Cardiac muscle cell (in vitro differentiated cells and primary cell): ENCODE results near the gene YRDC. TPM values are rescaled to one million over a fixed set of nuclear protein-coding genes. Genes with fewer than 3 reads are reported as not detected.

Source experiments
- DNase-seq, 2 donors: peaks; one replicate each; pipeline versions ENCODE4 v3.0.0 to v3.0.0-alpha.2; 2010 to 2017; ENCODE audit warnings: low read depth in 1 of 2, low spot score in 1 of 2
- H3K27ac ChIP-seq: fragments of 200-600 bp; sonication (generic); 2 replicates; pipeline ENCODE4 v1.5.1; 2016
- H3K27me3 ChIP-seq: fragments of 200-600 bp; sonication (generic); 2 replicates; pipeline ENCODE4 v1.6.0; 2016; ENCODE audit warnings: control low read depth
- H3K36me3 ChIP-seq: fragments of 200-600 bp; sonication (generic); 2 replicates; pipeline ENCODE4 v1.5.1; 2016; ENCODE audit warnings: control low read depth
- H3K4me1 ChIP-seq: fragments of 200-600 bp; sonication (generic); 2 replicates; pipeline ENCODE4 v1.8.1; 2017; ENCODE audit warnings: low read depth, mild to moderate bottlenecking, mixed run types
- H3K4me3 ChIP-seq: fragments of 200-600 bp; sonication (generic); 2 replicates; pipeline ENCODE4 v1.5.1; 2016; ENCODE audit warnings: mild to moderate bottlenecking
- H3K9me3 ChIP-seq: fragments of 200-600 bp; sonication (generic); 2 replicates; pipeline ENCODE4 v1.5.1; 2017; ENCODE audit warnings: low read depth, mild to moderate bottlenecking, control low read depth
- CTCF ChIP-seq: IDR thresholded peaks from 2 replicates; pipeline ENCODE4 v1.5.1; 2012; ENCODE audit warnings: low read depth, mild to moderate bottlenecking, low read length
- polyA plus RNA-seq: library from polyadenylated mRNA; unstranded; fragments of >200 nt; fragmentation: Nextera tagmentation; extraction: Ambion mirVana; gene quantifications from 2 replicates; pipeline ENCODE4 v1.2.1, GENCODE V29; 2016
- total RNA-seq: library from RNA; depleted of rRNA; stranded (reverse); fragments of >200 nt; gene quantifications from 2 replicates; pipeline ENCODE4 v1.2.3, GENCODE V29; 2016

YRDC gene
- total and polyA plus RNA-seq, 2 experiments from 2014 or later: 9.7 to 22.2 TPM

- no peak for TF ChIP-seq CTCF
- Histone ChIP-seq H3K27me3 (peaks cover 100% of the 10 kb centered on the region), H3K9me3 (no peaks in the 10 kb centered on the region), H3K36me3 (no peaks in the 10 kb centered on the region), H3K27ac (no peak overlapping the region), H3K4me3 (no peak overlapping the region), H3K4me1 (no peaks in the 10 kb centered on the region)
- DNase-seq: peak; percentile 58 to 90
Measured at GRCh38 chr1:37764414-37764825, 43.6 kb downstream of the YRDC start.

- no peak for DNase-seq
- no peak overlapping the region for H3K27ac ChIP-seq
- H3K9me3 ChIP-seq: no peaks in the 10 kb centered on the region
- peaks cover 100% of the 10 kb centered on the region for H3K27me3 ChIP-seq
- no peak overlapping the region for H3K4me3 ChIP-seq
- no peaks in the 10 kb centered on the region for H3K36me3 ChIP-seq
- TF ChIP-seq CTCF: no peak
- no peaks in the 10 kb centered on the region for H3K4me1 ChIP-seq
Measured at GRCh38 chr1:37763791-37764413, 44.1 kb downstream of the YRDC start.

GRCh38 chr1:37762516-37762915, 45.5 kb downstream of the YRDC start:
- Histone ChIP-seq H3K4me3 (no peak overlapping the region), H3K4me1 (no peaks in the 10 kb centered on the region), H3K27me3 (peaks cover 100% of the 10 kb centered on the region), H3K27ac (no peak overlapping the region), H3K9me3 (no peaks in the 10 kb centered on the region), H3K36me3 (no peaks in the 10 kb centered on the region)
- TF ChIP-seq CTCF: no peak
- DNase-seq: no peak

- Histone ChIP-seq H3K36me3 (no peaks in the 10 kb centered on the region), H3K4me3 (no peak overlapping the region), H3K9me3 (no peaks in the 10 kb centered on the region), H3K27ac (no peak overlapping the region), H3K4me1 (no peaks in the 10 kb centered on the region), H3K27me3 (peaks cover 100% of the 10 kb centered on the region)
- DNase-seq: no peak
- no peak for TF ChIP-seq CTCF
Measured at GRCh38 chr1:37761416-37762095, 46.5 kb downstream of the YRDC start.

GRCh38 chr1:37759451-37759850, 48.6 kb downstream of the YRDC start:
- no peak for DNase-seq
- H3K27ac ChIP-seq: no peak overlapping the region
- H3K9me3 ChIP-seq: no peaks in the 10 kb centered on the region
- no peaks in the 10 kb centered on the region for H3K4me1 ChIP-seq
- TF ChIP-seq CTCF: no peak
- peaks cover 100% of the 10 kb centered on the region for H3K27me3 ChIP-seq
- H3K4me3 ChIP-seq: no peak overlapping the region
- H3K36me3 ChIP-seq: no peaks in the 10 kb centered on the region
